ENCODE data around the gene RNF217.
"Not testable (repeated sequence)": the region's sequence is repeated elsewhere in the genome, so short reads cannot be mapped to it uniquely, and the experiment has no call there.

RNF217 gene

GRCh38 chr6:125074120-125074519 is 111.9 kb downstream of the RNF217 start:
- H3K9me3 Mint-ChIP-seq = no peaks in the 10 kb centered on the region
- H3K36me3 Mint-ChIP-seq = no peaks in the 10 kb centered on the region
- no peak overlapping the region for H3K4me3 Mint-ChIP-seq
- no peak overlapping the region for H3K27ac Mint-ChIP-seq
- H3K4me1 Mint-ChIP-seq = no peaks in the 10 kb centered on the region
- no peaks in the 10 kb centered on the region for H3K27me3 Mint-ChIP-seq

GRCh38 chr6:125075073-125075472 is 112.8 kb downstream of the RNF217 start:
- H3K27ac Mint-ChIP-seq, H3K36me3 Mint-ChIP-seq, H3K4me3 Mint-ChIP-seq, H3K9me3 Mint-ChIP-seq, H3K4me1 Mint-ChIP-seq, H3K27me3 Mint-ChIP-seq: not testable (repeated sequence)

GRCh38 chr6:125075741-125076481 is 113.7 kb downstream of the RNF217 start:
- Mint-ChIP-seq H3K4me3 (no peak overlapping the region), H3K4me1 (no peaks in the 10 kb centered on the region), H3K27ac (no peak overlapping the region), H3K27me3 (no peaks in the 10 kb centered on the region), H3K9me3 (no peaks in the 10 kb centered on the region), H3K36me3 (no peaks in the 10 kb centered on the region)

DNA sequence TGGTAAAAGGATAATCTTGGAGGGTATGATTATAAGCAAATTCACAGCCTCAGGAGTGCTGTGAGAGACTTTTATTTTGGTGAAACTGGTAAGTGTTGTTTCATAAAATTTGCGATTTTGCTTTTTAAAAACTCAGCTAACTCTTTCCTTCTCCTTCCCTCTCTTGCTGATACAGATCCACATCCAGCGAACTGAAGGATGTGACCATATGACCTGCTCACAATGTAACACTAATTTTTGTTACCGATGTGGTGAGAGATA is 114.2 kb downstream of the RNF217 start:
- no peak overlapping the region for H3K4me3 Mint-ChIP-seq
- no peaks in the 10 kb centered on the region for H3K4me1 Mint-ChIP-seq
- no peaks in the 10 kb centered on the region for H3K9me3 Mint-ChIP-seq
- no peaks in the 10 kb centered on the region for H3K27me3 Mint-ChIP-seq
- no peaks in the 10 kb centered on the region for H3K36me3 Mint-ChIP-seq
- H3K27ac Mint-ChIP-seq = no peak overlapping the region

- no peak overlapping the region for H3K27ac Mint-ChIP-seq
- H3K36me3 Mint-ChIP-seq = no peaks in the 10 kb centered on the region
- H3K4me3 Mint-ChIP-seq = no peak overlapping the region
- no peaks in the 10 kb centered on the region for H3K4me1 Mint-ChIP-seq
- no peaks in the 10 kb centered on the region for H3K27me3 Mint-ChIP-seq
- no peaks in the 10 kb centered on the region for H3K9me3 Mint-ChIP-seq
These were observed 115.2 kb downstream of the RNF217 start for GRCh38 chr6:125077453-125077852.

- H3K36me3 Mint-ChIP-seq = no peaks in the 10 kb centered on the region
- no peaks in the 10 kb centered on the region for H3K27me3 Mint-ChIP-seq
- no peaks in the 10 kb centered on the region for H3K4me1 Mint-ChIP-seq
- no peak overlapping the region for H3K4me3 Mint-ChIP-seq
- H3K9me3 Mint-ChIP-seq = no peaks in the 10 kb centered on the region
- H3K27ac Mint-ChIP-seq = no peak overlapping the region
These were observed 116.5 kb downstream of the RNF217 start for GRCh38 chr6:125078602-125079321.

GRCh38 chr6:125082908-125083683 is 120.9 kb downstream of the RNF217 start:
- Mint-ChIP-seq H3K9me3 (no peaks in the 10 kb centered on the region), H3K27ac (no peak overlapping the region), H3K4me1 (no peaks in the 10 kb centered on the region), H3K36me3 (no peaks in the 10 kb centered on the region), H3K4me3 (no peak overlapping the region), H3K27me3 (no peaks in the 10 kb centered on the region)

- no peak overlapping the region for H3K27ac Mint-ChIP-seq
- no peaks in the 10 kb centered on the region for H3K4me1 Mint-ChIP-seq
- H3K27me3 Mint-ChIP-seq = no peaks in the 10 kb centered on the region
- no peaks in the 10 kb centered on the region for H3K9me3 Mint-ChIP-seq
- H3K36me3 Mint-ChIP-seq = no peaks in the 10 kb centered on the region
- H3K4me3 Mint-ChIP-seq = no peak overlapping the region
These were observed 121.4 kb downstream of the RNF217 start for GRCh38 chr6:125083684-125083990.

DNA sequence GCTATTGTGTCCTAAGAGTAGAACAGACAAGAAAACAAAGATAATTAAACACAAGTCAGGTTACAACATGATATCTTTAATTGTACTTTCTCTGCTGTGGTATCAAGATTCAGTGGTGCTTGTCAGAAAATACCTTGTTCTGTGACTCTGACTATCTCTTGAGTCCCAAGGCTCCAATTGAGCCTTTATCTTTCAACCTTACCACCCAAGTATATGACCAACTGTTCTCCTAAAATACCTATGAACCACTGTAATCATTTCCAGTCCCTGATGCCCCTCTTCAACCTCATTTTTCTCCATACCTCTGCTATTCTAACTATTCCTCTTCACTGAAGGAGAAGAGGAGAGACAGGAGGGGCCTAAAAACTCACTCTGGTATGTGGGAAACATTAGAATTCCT is 124.5 kb downstream of the RNF217 start:
- no peaks in the 10 kb centered on the region for H3K4me1 Mint-ChIP-seq
- H3K27me3 Mint-ChIP-seq = no peaks in the 10 kb centered on the region
- H3K4me3 Mint-ChIP-seq = no peak overlapping the region
- no peak overlapping the region for H3K27ac Mint-ChIP-seq
- no peaks in the 10 kb centered on the region for H3K9me3 Mint-ChIP-seq
- no peaks in the 10 kb centered on the region for H3K36me3 Mint-ChIP-seq

- Mint-ChIP-seq H3K9me3 (no peaks in the 10 kb centered on the region), H3K27ac (no peak overlapping the region), H3K4me3 (no peak overlapping the region), H3K27me3 (no peaks in the 10 kb centered on the region), H3K36me3 (no peaks in the 10 kb centered on the region), H3K4me1 (no peaks in the 10 kb centered on the region)
These were observed 126.7 kb downstream of the RNF217 start for GRCh38 chr6:125088963-125089362.

GRCh38 chr6:125094563-125094962 is 132.3 kb downstream of the RNF217 start:
- Mint-ChIP-seq H3K27ac (no peak overlapping the region), H3K4me3 (no peak overlapping the region), H3K9me3 (no peaks in the 10 kb centered on the region), H3K36me3 (no peaks in the 10 kb centered on the region), H3K4me1 (peaks cover 7% of the 10 kb centered on the region), H3K27me3 (peaks cover 2% of the 10 kb centered on the region)

- no peak overlapping the region for H3K27ac Mint-ChIP-seq
- H3K9me3 Mint-ChIP-seq = no peaks in the 10 kb centered on the region
- no peak overlapping the region for H3K4me3 Mint-ChIP-seq
- H3K36me3 Mint-ChIP-seq = no peaks in the 10 kb centered on the region
- peaks cover 2% of the 10 kb centered on the region for H3K27me3 Mint-ChIP-seq
- H3K4me1 Mint-ChIP-seq = peaks cover 12% of the 10 kb centered on the region
These were observed 133.5 kb downstream of the RNF217 start for GRCh38 chr6:125095580-125096301.

DNA sequence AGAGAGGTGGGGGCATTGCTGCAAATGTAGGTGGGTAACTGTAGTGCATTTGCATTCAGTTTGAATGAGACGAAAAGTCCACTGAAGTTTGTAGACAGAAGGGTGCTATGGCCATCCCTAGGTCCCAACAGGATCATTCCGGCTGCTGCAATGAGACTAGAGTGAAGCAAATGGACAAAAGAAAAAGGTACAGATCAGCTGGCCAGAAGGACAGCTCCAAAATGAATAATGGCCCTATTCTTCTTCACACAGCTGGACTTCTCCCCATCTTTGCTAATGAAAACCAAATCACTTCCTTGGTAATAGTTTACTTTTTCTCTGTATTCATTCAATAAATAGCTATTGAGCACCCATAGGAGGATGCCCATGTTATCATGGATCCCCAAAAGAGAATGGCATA is 134.9 kb downstream of the RNF217 start:
- no peaks in the 10 kb centered on the region for H3K9me3 Mint-ChIP-seq
- H3K4me3 Mint-ChIP-seq = no peak overlapping the region
- no peak overlapping the region for H3K27ac Mint-ChIP-seq
- peaks cover 21% of the 10 kb centered on the region for H3K4me1 Mint-ChIP-seq
- peaks cover 2% of the 10 kb centered on the region for H3K27me3 Mint-ChIP-seq
- no peaks in the 10 kb centered on the region for H3K36me3 Mint-ChIP-seq

- peaks cover 21% of the 10 kb centered on the region for H3K4me1 Mint-ChIP-seq
- no peaks in the 10 kb centered on the region for H3K9me3 Mint-ChIP-seq
- no peak overlapping the region for H3K4me3 Mint-ChIP-seq
These were observed 136.0 kb downstream of the RNF217 start for GRCh38 chr6:125098253-125098652.

GRCh38 chr6:125099211-125100073 is 137.2 kb downstream of the RNF217 start:
- Mint-ChIP-seq H3K27me3 (peaks cover 2% of the 10 kb centered on the region), H3K4me1 (peaks cover 21% of the 10 kb centered on the region), H3K4me3 (peak overlapping the region; percentile 73), H3K36me3 (no peaks in the 10 kb centered on the region), H3K9me3 (no peaks in the 10 kb centered on the region), H3K27ac (no peak overlapping the region)

More at GRCh38 chr6:125098253-125098652, 136.0 kb downstream of the RNF217 start:
- Mint-ChIP-seq H3K27me3 (peaks cover 2% of the 10 kb centered on the region), H3K36me3 (no peaks in the 10 kb centered on the region), H3K27ac (no peak overlapping the region)
